Esophagus muscularis mucosa (tissue), 4 donors: Measurements from ENCODE around the gene PAEP. TPM values are rescaled to one million over a fixed set of nuclear protein-coding genes. Genes with fewer than 3 reads are reported as not detected.

Experiments used
- DNase-seq: peaks from one replicate; pipeline ENCODE4 v3.0.0-alpha.2; 2017; ENCODE audit errors: extremely low spot score
- H3K27ac ChIP-seq, 4 donors: fragments of 200-600 bp; sonication (generic); replicated peaks in 1 of 4; 1 replicate in 3 of 4; 2 replicates in 1 of 4; pipeline ENCODE4 v1.5.1; 2016 to 2019; ENCODE audit warnings: mild to moderate bottlenecking in 1 of 4
- H3K27me3 ChIP-seq, 4 donors: fragments of 200-600 bp; sonication (generic); one replicate each; pipeline versions ENCODE4 v1.5.1 to v1.6.0; 2016 to 2019
- H3K36me3 ChIP-seq, 4 donors: fragments of 200-600 bp; sonication (generic); one replicate each; pipeline ENCODE4 v1.5.1; 2016 to 2019
- H3K4me1 ChIP-seq, 4 donors: fragments of 200-600 bp; sonication (generic); one replicate each; pipeline ENCODE4 v1.5.1; 2016 to 2019
- H3K4me3 ChIP-seq, 4 donors: fragments of 200-600 bp; sonication (generic); 1 replicate in 2 of 4; 2 replicates in 2 of 4; pipeline ENCODE4 v1.5.1; 2016 to 2019; ENCODE audit warnings: mild to moderate bottlenecking in 4 of 4, moderate library complexity in 1 of 4
- H3K9me3 ChIP-seq, 4 donors: fragments of 200-600 bp; sonication (generic); 1 replicate in 3 of 4; 2 replicates in 1 of 4; pipeline ENCODE4 v1.5.1; 2016 to 2019
- EP300 ChIP-seq: sonication (generic); formaldehyde crosslinking; IDR thresholded peaks from one replicate; pipeline ENCODE4 v1.6.1; 2017; ENCODE audit warnings: antibody characterized with exemption
- POLR2A ChIP-seq: fragments of 450-650 bp; IDR thresholded peaks from one replicate; pipeline ENCODE4 v1.6.1; 2017; ENCODE audit warnings: antibody characterized with exemption, moderate library complexity, mild to moderate bottlenecking, low read depth
- POLR2AphosphoS5 ChIP-seq, 2 donors: sonication (generic); formaldehyde crosslinking; IDR thresholded peaks; one replicate each; pipeline ENCODE4 v1.6.1; 2017; ENCODE audit warnings: antibody characterized with exemption in 2 of 2
- WGBS: methylation state at CpG from one replicate; pipeline ENCODE4 v1.1.5; 2018; 5-methylcytosine and 5-hydroxymethylcytosine counted together
- intact Hi-C: fragments of 100-400 bp; cut with DNase I; formaldehyde crosslinking; loops from one replicate; pipeline ENCODE4 v1.15.1; 2023
- total RNA-seq, 4 donors: library from RNA; depleted of rRNA; stranded (reverse); fragments of >200 nt; gene quantifications; one replicate each; pipeline versions ENCODE4 v1.1.0 to v1.2.1, GENCODE V29; 2016
- TF ChIP-seq, protein P1 (sequence below), 3 experiments: fragments of 200-600 bp in 2 of 3; fragments of 450-650 bp in 1 of 3; sonication (generic) in 2 of 3; IDR thresholded peaks; one replicate each; pipeline ENCODE4 v1.5.1; 2017 to 2019; ENCODE audit warnings: antibody characterized with exemption in 3 of 3, mild to moderate bottlenecking in 2 of 3, moderate library complexity in 1 of 3

Gene PAEP
- total RNA-seq, 4 donors from 2014 or later, result not detected

DNA sequence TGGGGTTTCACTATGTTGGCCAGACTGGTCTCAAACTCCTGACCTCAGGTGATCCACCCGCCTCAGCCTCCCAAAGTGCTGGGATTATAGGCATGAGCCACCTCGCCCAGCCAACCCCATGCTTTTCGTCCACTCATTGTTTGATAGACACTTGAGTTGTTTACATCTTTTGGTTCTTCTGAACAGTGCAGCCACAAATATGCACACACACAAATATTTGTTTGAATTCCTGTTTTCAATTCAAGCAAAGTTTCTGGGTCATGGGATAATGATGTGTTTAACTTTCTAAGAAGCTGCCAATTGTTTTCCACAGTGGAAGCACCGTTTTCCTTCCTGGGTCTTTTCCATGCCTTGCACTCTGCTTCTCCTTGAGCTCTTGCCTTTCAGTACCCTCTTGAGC, 6.8 kb upstream of the PAEP start:
- WGBS, result 84% methylated on average over 4 of the region's 4 CpGs

DNA sequence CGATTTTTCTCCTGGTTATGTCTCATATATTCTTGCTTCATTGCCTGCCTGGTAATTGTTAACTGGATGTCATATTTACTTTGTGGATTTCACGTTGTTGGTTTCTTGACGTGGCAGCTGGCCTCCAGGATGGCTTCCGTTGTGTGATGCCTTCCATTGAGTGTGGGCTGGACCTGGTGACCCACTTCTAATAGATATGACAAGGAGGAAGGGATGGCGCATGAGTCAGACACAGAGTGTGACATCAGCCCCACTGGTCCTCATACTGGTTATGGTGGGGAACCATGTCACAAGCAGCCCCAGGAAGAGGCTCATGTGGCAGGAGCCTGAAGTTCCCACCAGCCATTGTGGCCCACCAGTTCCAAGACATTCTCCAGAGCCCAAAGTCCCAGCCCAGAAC, 6.4 kb upstream of the PAEP start:
- H3K36me3 ChIP-seq, result no peaks in the 10 kb centered on the region
- H3K4me3 ChIP-seq, result no peak overlapping the region
- WGBS, result 89% methylated on average over 4 of the region's 5 CpGs
- no peak for DNase-seq
- TF ChIP-seq EP300, result no peak
- no peak for TF ChIP-seq POLR2A
- TF ChIP-seq POLR2AphosphoS5 (IDR thresholded peaks at IDR 0.05), result no peak
- TF ChIP-seq, protein P1, sequence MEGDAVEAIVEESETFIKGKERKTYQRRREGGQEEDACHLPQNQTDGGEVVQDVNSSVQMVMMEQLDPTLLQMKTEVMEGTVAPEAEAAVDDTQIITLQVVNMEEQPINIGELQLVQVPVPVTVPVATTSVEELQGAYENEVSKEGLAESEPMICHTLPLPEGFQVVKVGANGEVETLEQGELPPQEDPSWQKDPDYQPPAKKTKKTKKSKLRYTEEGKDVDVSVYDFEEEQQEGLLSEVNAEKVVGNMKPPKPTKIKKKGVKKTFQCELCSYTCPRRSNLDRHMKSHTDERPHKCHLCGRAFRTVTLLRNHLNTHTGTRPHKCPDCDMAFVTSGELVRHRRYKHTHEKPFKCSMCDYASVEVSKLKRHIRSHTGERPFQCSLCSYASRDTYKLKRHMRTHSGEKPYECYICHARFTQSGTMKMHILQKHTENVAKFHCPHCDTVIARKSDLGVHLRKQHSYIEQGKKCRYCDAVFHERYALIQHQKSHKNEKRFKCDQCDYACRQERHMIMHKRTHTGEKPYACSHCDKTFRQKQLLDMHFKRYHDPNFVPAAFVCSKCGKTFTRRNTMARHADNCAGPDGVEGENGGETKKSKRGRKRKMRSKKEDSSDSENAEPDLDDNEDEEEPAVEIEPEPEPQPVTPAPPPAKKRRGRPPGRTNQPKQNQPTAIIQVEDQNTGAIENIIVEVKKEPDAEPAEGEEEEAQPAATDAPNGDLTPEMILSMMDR (IDR thresholded peaks at IDR 0.05), result no peak
- no peak overlapping the region for H3K27ac ChIP-seq
- no peaks in the 10 kb centered on the region for H3K9me3 ChIP-seq
- intact Hi-C loops, result no loop called here
- H3K27me3 ChIP-seq, result peaks cover 0 to 11% (median 0%) of the 10 kb centered on the region in 4 donors
- no peaks in the 10 kb centered on the region for H3K4me1 ChIP-seq

More for the DNA sequence above, 6.8 kb upstream of the PAEP start:
- intact Hi-C loops, result no loop called here
- TF ChIP-seq POLR2A (no peak), EP300 (no peak), POLR2AphosphoS5 (IDR thresholded peaks at IDR 0.05) (no peak)
- TF ChIP-seq, protein P1 (IDR thresholded peaks at IDR 0.05), result no peak
- Histone ChIP-seq H3K4me1 (no peaks in the 10 kb centered on the region), H3K27ac (no peak overlapping the region), H3K27me3 (peaks cover 0 to 9% (median 0%) of the 10 kb centered on the region in 4 donors), H3K4me3 (no peak overlapping the region), H3K36me3 (no peaks in the 10 kb centered on the region), H3K9me3 (no peaks in the 10 kb centered on the region)
- DNase-seq, result no peak

DNA sequence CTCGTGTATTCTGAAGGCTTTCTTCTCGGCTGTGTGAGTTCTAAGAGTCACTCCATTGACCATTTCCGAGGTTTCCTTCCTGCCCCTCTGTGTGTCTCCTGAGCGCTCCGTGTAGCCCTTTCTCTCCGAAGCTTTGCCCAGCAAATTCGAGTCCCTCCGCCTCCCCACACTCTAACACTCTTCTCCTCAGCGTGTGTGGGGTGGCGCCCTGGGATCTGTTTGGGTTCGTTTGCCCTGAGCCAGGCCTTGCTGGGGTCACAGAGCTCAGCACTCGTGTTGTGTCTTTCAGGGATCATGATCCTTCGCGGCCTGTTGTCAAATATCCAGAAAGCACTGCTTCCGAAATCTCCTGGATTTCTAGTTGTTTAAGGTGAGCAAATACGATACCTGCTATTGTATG, 5.6 kb upstream of the PAEP start:
- no peak overlapping the region for H3K27ac ChIP-seq
- 75% methylated on average over 16 of the region's 16 CpGs for WGBS
- intact Hi-C loops, result no loop called here
- H3K27me3 ChIP-seq, result peaks cover 0 to 13% (median 0%) of the 10 kb centered on the region in 4 donors
- DNase-seq, result no peak
- H3K4me3 ChIP-seq, result no peak overlapping the region
- no peaks in the 10 kb centered on the region for H3K36me3 ChIP-seq
- no peaks in the 10 kb centered on the region for H3K9me3 ChIP-seq
- TF ChIP-seq POLR2A, result no peak
- TF ChIP-seq POLR2AphosphoS5 (IDR thresholded peaks at IDR 0.05), result no peak
- TF ChIP-seq EP300, result no peak
- TF ChIP-seq, protein P1 (IDR thresholded peaks at IDR 0.05), result no peak
- no peaks in the 10 kb centered on the region for H3K4me1 ChIP-seq

DNA sequence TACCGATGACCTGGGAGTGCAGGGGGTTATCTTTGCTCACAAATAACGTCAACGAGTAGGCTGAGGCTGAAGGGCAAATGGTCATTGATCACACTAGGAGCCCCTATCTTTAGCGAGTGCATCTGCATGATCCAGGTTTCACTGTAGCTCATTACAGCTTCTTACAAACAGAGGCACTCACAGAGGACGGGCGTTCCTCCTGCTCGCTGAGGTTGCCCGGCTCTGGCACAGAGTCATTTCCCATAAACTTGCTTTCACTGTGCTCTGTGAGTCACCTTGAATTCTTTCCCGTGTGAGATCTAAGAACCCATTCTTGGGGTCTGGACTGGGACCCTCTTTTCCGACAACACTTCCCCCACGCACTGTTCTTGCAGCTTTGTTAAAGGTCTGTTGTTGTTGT, 1.9 kb upstream of the PAEP start:
- Histone ChIP-seq H3K4me1 (no peaks in the 10 kb centered on the region), H3K36me3 (no peaks in the 10 kb centered on the region), H3K27ac (no peak overlapping the region), H3K27me3 (peaks cover 0 to 50% (median 0%) of the 10 kb centered on the region in 4 donors), H3K4me3 (no peak overlapping the region), H3K9me3 (peaks cover 0 to 12% (median 0%) of the 10 kb centered on the region in 4 donors)
- no peak for DNase-seq
- 48% methylated on average over 10 of the region's 11 CpGs for WGBS
- intact Hi-C loops, result no loop called here
- no peak for TF ChIP-seq POLR2A
- no peak for TF ChIP-seq POLR2AphosphoS5 (IDR thresholded peaks at IDR 0.05)
- TF ChIP-seq, protein P1 (IDR thresholded peaks at IDR 0.05), result no peak
- no peak for TF ChIP-seq EP300

DNA sequence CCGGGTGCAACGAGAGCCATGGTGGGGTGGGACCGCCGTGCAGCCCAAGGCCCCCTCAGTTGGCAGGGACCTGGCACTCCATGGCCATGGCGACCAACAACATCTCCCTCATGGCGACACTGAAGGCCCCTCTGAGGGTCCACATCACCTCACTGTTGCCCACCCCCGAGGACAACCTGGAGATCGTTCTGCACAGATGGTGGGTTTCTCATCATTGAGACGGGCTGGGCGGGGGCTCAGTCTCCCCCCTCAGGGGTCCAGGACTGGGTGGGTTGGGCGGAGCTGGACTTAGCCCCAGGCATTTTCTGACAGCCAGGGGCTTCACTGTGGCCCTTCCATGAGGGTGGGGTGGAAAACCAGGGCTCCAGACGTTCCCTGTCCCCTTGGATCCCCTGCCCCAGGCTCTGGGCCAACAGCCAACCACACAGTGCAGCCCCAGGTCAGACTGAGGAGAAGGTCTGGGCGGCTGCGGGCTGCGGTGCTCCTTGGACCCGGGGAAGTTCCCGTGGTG, 734 bp downstream of the PAEP start:
- intact Hi-C loops, result no loop called here
- WGBS, result 91% methylated on average over 12 of the region's 17 CpGs
- no peak for DNase-seq

More for the DNA sequence above, 734 bp downstream of the PAEP start:
- no peak for TF ChIP-seq POLR2A
- H3K27ac ChIP-seq, result no peak overlapping the region
- no peaks in the 10 kb centered on the region for H3K36me3 ChIP-seq
- H3K4me3 ChIP-seq, result no peak overlapping the region
- H3K27me3 ChIP-seq, result peaks cover 0 to 73% (median 0%) of the 10 kb centered on the region in 4 donors
- no peaks in the 10 kb centered on the region for H3K4me1 ChIP-seq
- peaks cover 0 to 12% (median 0%) of the 10 kb centered on the region in 4 donors for H3K9me3 ChIP-seq
